ENCODE measurements around the gene PANK4. TPM values are rescaled to one million over a fixed set of nuclear protein-coding genes. Genes with fewer than 3 reads are reported as not detected.

PANK4 gene
- total and polyA plus RNA-seq, 2 of the 8 experiments (the other 6 are each of a cell fraction or from before 2014, with no cell fraction given), result 20.1 to 29.7 TPM

GRCh38 chr1:2474104-2474844, 52.1 kb downstream of the PANK4 start:
- H2AFZ ChIP-seq (ENCODE audit: low read length), result no peak overlapping the region
- POLR2A ChIA-PET (ENCODE audit: partially characterized antibody), result no interaction called here
- no peaks in the 10 kb centered on the region for H4K20me1 ChIP-seq (replicated peaks in 1 of 2; ENCODE audit: control insufficient read depth in 1 of 2, insufficient read depth in 2 of 2, low read length in 2 of 2)
- H3K79me1 ChIP-seq (ENCODE audit: low read depth, low read length), result no peaks in the 10 kb centered on the region
- H3K4me2 ChIP-seq (ENCODE audit: insufficient read depth in 1 of 2, low read depth in 2 of 2, low read length in 2 of 2), result no peak overlapping the region
- H3K4me3 ChIP-seq (ENCODE audit: extremely low read depth in 1 of 4, insufficient read depth in 2 of 4, low read depth in 3 of 4, low read length in 4 of 4), result no peak overlapping the region
- no peak overlapping the region for H4K5ac ChIP-seq (ENCODE audit: insufficient read length, low read depth, low read length)
- no peak overlapping the region for H4K8ac ChIP-seq (ENCODE audit: extremely low read depth, insufficient read depth, low read length)
- peak overlapping the region; percentile 69 for H3K4ac ChIP-seq (replicated peaks; ENCODE audit: insufficient read length, low read depth, low read length)
- no peak overlapping the region; the same call in 1 of the 2 replicates for H3K18ac ChIP-seq (ENCODE audit: extremely low read depth, low read length)
- H2BK5ac ChIP-seq (ENCODE audit: low read depth, low read length), result no peak overlapping the region
- H3K23ac ChIP-seq (ENCODE audit: insufficient read length), result no peak overlapping the region
- H3K23me2 ChIP-seq (ENCODE audit: low read depth, low read length), result no peaks in the 10 kb centered on the region
- H3K79me2 ChIP-seq (ENCODE audit: control insufficient read depth in 1 of 2, insufficient read depth in 2 of 2, low read length in 2 of 2), result no peaks in the 10 kb centered on the region
- H3K9ac ChIP-seq (replicated peaks in 1 of 4; ENCODE audit: extremely low read depth in 1 of 4, low read depth in 3 of 4, low read length in 3 of 4), result no peak overlapping the region
- H3K14ac ChIP-seq (ENCODE audit: insufficient read length), result no peak overlapping the region
- no peaks in the 10 kb centered on the region; a peak in 1 of 7 replicates for H3K27me3 ChIP-seq (replicated peaks in 1 of 4; ENCODE audit: control insufficient read depth in 3 of 4, extremely low read depth in 1 of 4, insufficient read depth in 3 of 4, low read length in 3 of 4)
- no peak for FAIRE-seq
- no peak overlapping the region for H2AK5ac ChIP-seq (ENCODE audit: low read depth, low read length)
- no peak for DNase-seq (ENCODE audit: low read depth in 1 of 2, low spot score in 2 of 2)
- H3K36me3 ChIP-seq (ENCODE audit: control insufficient read depth in 2 of 4, insufficient read depth in 4 of 4, low read length in 3 of 4), result no peaks in the 10 kb centered on the region
- CTCF ChIA-PET (ENCODE audit: partially characterized antibody), result interaction anchor here (0.8 to 2.0 kb wide), 4 partner anchors 15 to 87 kb away, joined by 3 to 5 read pairs (median 5); no protein-coding TSS in a partner anchor
- H2BK15ac ChIP-seq (ENCODE audit: low read length), result no peak overlapping the region
- no peak overlapping the region for H3K56ac ChIP-seq (replicated peaks; ENCODE audit: insufficient read length, low read depth, low read length)
- 70% methylated on average over 11 of the region's 17 CpGs; no CpG with 5 or more reads in 1 of the 2 experiments for WGBS, 2 experiments (ENCODE audit: extremely low coverage in 1 of 2, insufficient coverage in 1 of 2, insufficient read length in 1 of 2, insufficient replicate concordance in 2 of 2, low coverage in 1 of 2, low lambda C conversion rate in 2 of 2, missing lambda C conversion rate in 1 of 2)
- no peak overlapping the region for H3K27ac ChIP-seq (ENCODE audit: low read depth, low read length)
- H4K91ac ChIP-seq (replicated peaks; ENCODE audit: insufficient read length, low read length), result peak overlapping the region; percentile 40
- no peak overlapping the region for H2BK12ac ChIP-seq (ENCODE audit: low read depth, low read length)
- H3K9me3 ChIP-seq (ENCODE audit: insufficient read depth in 2 of 2, low read depth in 1 of 2, low read length in 1 of 2), result no peaks in the 10 kb centered on the region
- peaks cover 0 to 7% (median 0%) of the 10 kb centered on the region in 4 experiments; a peak in 2 of 7 replicates for H3K4me1 ChIP-seq (replicated peaks in 1 of 4; ENCODE audit: control insufficient read depth in 3 of 4, insufficient read depth in 4 of 4, low read length in 3 of 4)
- H2BK120ac ChIP-seq (replicated peaks; ENCODE audit: low read depth, low read length), result no peak overlapping the region
- H2BK20ac ChIP-seq (ENCODE audit: low read length), result no peak overlapping the region
- TF ChIP-seq KDM1A (IDR thresholded peaks at IDR 0.05; ENCODE audit: borderline replicate concordance, low read length), result no peak
- no peak for TF ChIP-seq SUZ12 (IDR thresholded peaks at IDR 0.05; ENCODE audit: low read length)
- TF ChIP-seq ZNF274 (IDR thresholded peaks at IDR 0.05; ENCODE audit: borderline replicate concordance, extremely low read depth, low read length), result no peak
- no peak for TF ChIP-seq POLR2A (IDR thresholded peaks at IDR 0.05; ENCODE audit: control extremely low read depth in 1 of 2, low read depth in 2 of 2, low read length in 2 of 2)
- TF ChIP-seq NRF1 (IDR thresholded peaks at IDR 0.05; ENCODE audit: low read depth, low read length), result no peak
- no peak for TF ChIP-seq EZH2 (IDR thresholded peaks at IDR 0.05; ENCODE audit: low read depth, low read length, severe bottlenecking)
- TF ChIP-seq SRF (IDR thresholded peaks at IDR 0.05; ENCODE audit: low read depth, low read length), result no peak
- TF ChIP-seq MAFK (IDR thresholded peaks at IDR 0.05; ENCODE audit: low read depth, low read length), result no peak
- no peak for TF ChIP-seq KDM5A (IDR thresholded peaks at IDR 0.05; ENCODE audit: low read length)
- TF ChIP-seq TBP (IDR thresholded peaks at IDR 0.05; ENCODE audit: low read depth, low read length), result no peak
- TF ChIP-seq CTBP2 (IDR thresholded peaks at IDR 0.05; ENCODE audit: borderline replicate concordance, insufficient read depth, insufficient read length, low read length), result no peak
- TF ChIP-seq ATF3 (IDR thresholded peaks at IDR 0.05; ENCODE audit: insufficient read depth, low read depth, low read length), result no peak
- no peak for TF ChIP-seq TEAD4 (IDR thresholded peaks at IDR 0.05; ENCODE audit: low read depth, low read length)

All from H1 (cell line).